ENCODE data around the gene PAPOLB. TPM values are rescaled to one million over a fixed set of nuclear protein-coding genes. Genes with fewer than 3 reads are reported as not detected.

The PAPOLB gene
- polyA plus RNA-seq, 4 donors: 0.05 to 0.14 (median 0.11) TPM

GRCh38 chr7:4842319-4843064 is 19.3 kb downstream of the PAPOLB start:
- DNase-seq (ENCODE audit: low read depth in 4 of 4, low spot score in 3 of 4): peak in 2 of 4 donors; percentile 44 to 60

- no peak for DNase-seq (ENCODE audit: low read depth in 4 of 4, low spot score in 3 of 4)
Measured at GRCh38 chr7:4841836-4842235, 20.0 kb downstream of the PAPOLB start.

- DNase-seq (ENCODE audit: low read depth in 4 of 4, low spot score in 3 of 4): no peak
Measured at GRCh38 chr7:4841007-4841784, 20.6 kb downstream of the PAPOLB start.

- no peak for DNase-seq (ENCODE audit: low read depth in 4 of 4, low spot score in 3 of 4)
Measured at GRCh38 chr7:4840079-4840501, 21.7 kb downstream of the PAPOLB start.

- no peak for DNase-seq (ENCODE audit: low read depth in 4 of 4, low spot score in 3 of 4)
Measured at GRCh38 chr7:4838626-4839334, 23.1 kb downstream of the PAPOLB start.

GRCh38 chr7:4837803-4838625 is 23.8 kb downstream of the PAPOLB start:
- DNase-seq (ENCODE audit: low read depth in 4 of 4, low spot score in 3 of 4): no peak

- DNase-seq (ENCODE audit: low read depth in 4 of 4, low spot score in 3 of 4): no peak
Measured at GRCh38 chr7:4837041-4837802, 24.6 kb downstream of the PAPOLB start.

GRCh38 chr7:4836206-4836661 is 25.6 kb downstream of the PAPOLB start:
- DNase-seq (ENCODE audit: low read depth in 4 of 4, low spot score in 3 of 4): no peak

- DNase-seq (ENCODE audit: low read depth in 4 of 4, low spot score in 3 of 4): no peak
Measured at GRCh38 chr7:4835398-4836205, 26.2 kb downstream of the PAPOLB start.

GRCh38 chr7:4834601-4835397 is 27.0 kb downstream of the PAPOLB start:
- no peak for DNase-seq (ENCODE audit: low read depth in 4 of 4, low spot score in 3 of 4)

GRCh38 chr7:4833691-4834600 is 27.9 kb downstream of the PAPOLB start:
- DNase-seq (ENCODE audit: low read depth in 4 of 4, low spot score in 3 of 4): no peak

GRCh38 chr7:4833176-4833575 is 28.7 kb downstream of the PAPOLB start:
- no peak for DNase-seq (ENCODE audit: low read depth in 4 of 4, low spot score in 3 of 4)

GRCh38 chr7:4832711-4833110 is 29.1 kb downstream of the PAPOLB start:
- no peak for DNase-seq (ENCODE audit: low read depth in 4 of 4, low spot score in 3 of 4)

- no peak for DNase-seq (ENCODE audit: low read depth in 4 of 4, low spot score in 3 of 4)
Measured at GRCh38 chr7:4831723-4832495, 29.9 kb downstream of the PAPOLB start.

- DNase-seq (ENCODE audit: low read depth in 4 of 4, low spot score in 3 of 4): peak in 2 of 4 donors; percentile 65 to 67
Measured at GRCh38 chr7:4830176-4830575, 31.7 kb downstream of the PAPOLB start.

- DNase-seq (ENCODE audit: low read depth in 4 of 4, low spot score in 3 of 4): no peak
Measured at GRCh38 chr7:4828720-4829383, 33.0 kb downstream of the PAPOLB start.

Measured in left renal pelvis (tissue), 4 donors.